GM18909 (cell line): ENCODE measurements around the gene PDYN.

ENCODE experiments used
- ATAC-seq: cut with Tn5 transposase; IDR thresholded peaks from one replicate; pipeline ENCODE4 v1.9.1; 2021; ENCODE audit warnings: mild to moderate bottlenecking; ENCODE audit not compliant: unreplicated experiment, poor library complexity

PDYN gene

GRCh38 chr20:1953621-1954020 is 40.2 kb downstream of the PDYN start:
- no peak for ATAC-seq

GRCh38 chr20:1952737-1953530 is 40.9 kb downstream of the PDYN start:
- ATAC-seq, result no peak

DNA sequence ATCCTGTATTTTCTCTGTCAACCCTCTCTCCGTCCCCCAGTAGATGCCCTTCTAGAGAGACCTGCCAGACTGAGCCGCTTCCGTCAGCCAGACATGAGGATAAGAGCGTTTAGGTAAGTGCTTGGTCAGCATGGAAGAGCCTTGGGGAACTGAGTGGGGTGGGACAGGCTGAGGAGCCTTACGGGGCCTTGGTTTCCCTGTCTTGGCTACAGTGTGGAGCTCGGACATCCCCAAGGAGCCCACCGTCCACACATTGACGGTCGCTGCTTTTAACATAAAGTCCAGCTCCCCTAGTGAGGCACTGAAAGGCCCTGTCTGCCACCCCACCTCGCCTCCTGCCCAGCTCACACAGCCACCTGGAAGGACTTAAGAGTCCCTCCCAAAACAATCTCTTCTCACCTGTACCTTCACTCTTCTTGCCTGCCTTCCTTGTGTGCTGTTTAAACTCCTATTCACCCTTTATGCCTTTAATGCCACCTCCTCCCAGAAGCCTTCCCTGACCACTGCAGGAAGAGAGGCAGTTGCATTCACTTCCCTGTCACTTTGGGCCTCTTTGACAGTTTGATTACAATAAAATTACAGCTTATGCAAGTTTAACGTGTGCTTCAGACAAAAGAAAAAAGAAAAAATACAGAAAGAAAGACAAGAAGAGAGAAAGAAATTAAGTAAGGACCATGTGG is 42.3 kb downstream of the PDYN start:
- ATAC-seq, result no peak

- no peak for ATAC-seq
Observed at GRCh38 chr20:1950836-1951235, 43.0 kb downstream of the PDYN start.

DNA sequence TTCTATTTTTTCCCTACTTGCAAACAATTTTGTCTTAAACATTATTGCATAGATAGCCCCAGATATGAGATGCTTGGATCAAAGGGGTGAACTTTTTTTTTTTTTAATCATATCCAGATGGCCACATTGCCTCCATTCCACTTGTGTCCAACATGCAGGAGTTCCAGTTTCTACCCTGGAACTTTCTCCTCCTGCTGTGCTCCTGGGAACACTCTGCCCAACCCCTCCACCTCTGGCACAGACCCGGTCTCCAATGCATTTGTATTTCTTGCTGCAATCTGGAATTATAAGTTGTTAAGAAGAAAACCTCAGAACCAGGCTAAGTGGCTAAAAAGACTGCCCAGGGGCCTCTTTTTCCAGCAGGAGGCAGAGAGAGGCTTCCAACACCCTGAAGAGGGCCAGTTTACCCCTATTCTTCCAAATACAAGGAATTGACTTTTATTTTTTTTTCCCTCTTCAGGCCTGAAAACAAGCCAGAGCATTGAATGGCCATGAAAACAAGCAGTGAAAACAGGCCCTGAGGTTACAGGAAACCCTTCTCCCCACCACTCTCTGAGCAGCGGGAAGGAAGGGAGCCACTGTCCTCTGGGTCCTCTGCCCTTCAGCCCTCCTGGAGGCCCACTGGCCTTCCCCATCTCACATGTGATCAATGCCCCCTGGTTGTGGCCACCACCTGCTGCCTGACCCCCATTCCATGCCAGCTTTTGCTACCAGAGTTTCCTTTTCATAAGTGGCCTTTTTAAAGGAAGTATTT is 44.3 kb downstream of the PDYN start:
- ATAC-seq, result no peak

DNA sequence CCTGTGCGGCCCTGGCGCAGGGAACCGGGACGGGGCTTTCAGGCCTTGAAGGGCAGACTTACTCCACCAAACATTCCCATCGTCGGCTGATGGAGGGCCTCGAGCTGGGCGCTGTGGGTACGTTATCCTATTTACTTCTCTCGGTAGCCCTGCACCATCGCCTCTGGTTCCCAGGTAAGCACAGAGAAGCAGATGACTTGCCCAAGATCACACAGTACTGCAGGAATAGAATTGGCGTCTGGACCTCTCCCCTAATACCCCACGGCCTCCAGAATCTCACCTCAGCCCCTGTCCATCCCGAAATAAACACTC is 46.4 kb downstream of the PDYN start:
- ATAC-seq, result no peak

DNA sequence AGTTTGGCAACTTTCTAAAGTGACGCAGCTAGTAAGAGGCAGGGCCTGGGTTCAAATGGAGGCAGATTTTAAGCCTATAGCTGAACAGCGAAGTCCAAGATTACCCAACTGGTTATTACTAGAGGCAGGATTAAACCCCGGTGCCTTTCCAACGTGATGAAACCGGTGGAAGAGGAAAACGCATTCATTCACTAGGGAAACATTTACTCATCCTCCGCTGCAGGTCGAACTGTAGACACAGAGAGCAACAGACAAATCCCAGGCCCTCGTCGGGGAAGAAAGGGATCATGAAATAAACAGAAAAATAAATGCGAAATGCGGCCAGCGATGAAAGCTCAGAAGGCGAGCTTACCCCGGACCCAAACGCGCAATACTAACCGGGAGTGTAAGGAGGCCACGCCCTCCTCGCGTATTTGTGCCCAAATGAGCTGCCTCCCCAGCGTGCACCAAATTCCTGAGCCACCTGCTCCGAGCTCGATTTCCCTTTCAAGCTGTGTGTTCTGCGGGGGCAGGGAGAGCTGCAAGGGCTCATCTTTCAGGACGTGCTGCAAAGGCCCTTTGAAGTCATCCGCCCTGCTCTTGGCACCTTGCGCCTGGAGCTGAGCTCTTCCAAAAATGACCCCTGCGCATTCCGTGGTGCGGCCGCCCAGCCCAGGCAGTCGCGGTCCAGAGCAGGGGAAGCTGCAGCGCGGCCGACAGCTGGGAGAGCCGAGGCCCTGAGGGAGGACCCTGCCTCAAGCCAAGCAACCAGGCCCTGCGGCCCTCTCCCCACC is 46.9 kb downstream of the PDYN start:
- no peak for ATAC-seq

GRCh38 chr20:1946442-1946761 is 47.5 kb downstream of the PDYN start:
- ATAC-seq, result no peak

GRCh38 chr20:1945660-1946059 is 48.2 kb downstream of the PDYN start:
- no peak for ATAC-seq

DNA sequence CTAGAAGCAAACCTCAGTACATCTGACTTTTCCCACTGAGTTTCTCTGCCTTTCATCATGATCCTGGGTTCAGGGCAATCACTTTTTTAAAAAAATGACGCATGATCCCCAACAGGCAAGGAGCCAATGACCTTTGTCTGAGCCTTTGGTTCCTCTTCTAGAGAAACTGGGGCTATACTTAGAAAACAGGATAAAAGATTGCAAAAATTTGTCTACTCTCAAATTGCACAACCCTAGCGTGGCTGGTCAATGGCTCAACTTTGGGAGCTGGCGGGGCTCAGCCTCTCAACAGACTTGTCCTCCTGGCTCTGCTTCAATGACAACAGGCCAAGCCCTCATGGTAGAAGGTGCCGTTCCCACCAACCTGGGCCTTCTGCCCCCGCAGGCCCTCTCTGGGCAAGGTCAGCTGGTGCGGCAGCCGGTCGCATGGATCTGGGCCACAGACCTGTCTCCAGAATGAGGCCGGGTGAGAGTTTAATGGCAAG is 48.7 kb downstream of the PDYN start:
- no peak for ATAC-seq

- no peak for ATAC-seq
Observed at GRCh38 chr20:1944345-1945091, 49.3 kb downstream of the PDYN start.

DNA sequence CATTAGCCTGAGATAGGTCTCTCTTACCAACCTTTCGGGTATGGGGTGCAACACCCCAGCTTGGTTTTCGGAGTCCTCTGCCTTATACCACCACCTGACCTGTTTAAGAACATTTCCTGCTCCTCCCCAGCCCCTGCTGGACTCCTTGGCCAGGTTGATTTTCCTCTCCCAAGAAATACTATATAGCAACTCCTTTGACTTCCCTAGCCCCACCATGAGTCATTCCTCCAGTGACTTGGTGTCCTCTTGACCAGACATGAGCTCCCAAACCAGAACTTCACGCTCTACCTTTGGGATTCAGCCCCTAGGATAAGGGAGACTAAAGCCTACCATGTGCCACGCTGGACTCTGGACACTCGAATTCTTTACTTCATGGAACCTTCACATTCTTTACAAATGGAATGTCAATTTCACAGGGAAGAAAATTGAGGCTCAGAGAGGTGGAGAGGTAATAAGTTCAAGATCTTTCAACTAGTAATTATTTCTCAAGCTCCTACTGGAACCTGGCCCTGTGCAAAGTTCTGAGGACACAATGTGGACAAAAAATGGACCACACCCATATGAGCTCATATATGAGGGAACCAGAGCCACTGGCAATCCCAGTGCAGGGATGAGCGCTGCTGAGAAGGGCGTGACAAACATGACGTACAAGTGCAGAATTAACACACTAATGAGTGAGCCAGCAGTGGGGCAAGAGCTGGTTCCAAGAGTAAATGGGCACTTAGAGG is 50.4 kb downstream of the PDYN start:
- ATAC-seq, result no peak

GRCh38 chr20:1942486-1943274 is 51.2 kb downstream of the PDYN start:
- no peak for ATAC-seq

DNA sequence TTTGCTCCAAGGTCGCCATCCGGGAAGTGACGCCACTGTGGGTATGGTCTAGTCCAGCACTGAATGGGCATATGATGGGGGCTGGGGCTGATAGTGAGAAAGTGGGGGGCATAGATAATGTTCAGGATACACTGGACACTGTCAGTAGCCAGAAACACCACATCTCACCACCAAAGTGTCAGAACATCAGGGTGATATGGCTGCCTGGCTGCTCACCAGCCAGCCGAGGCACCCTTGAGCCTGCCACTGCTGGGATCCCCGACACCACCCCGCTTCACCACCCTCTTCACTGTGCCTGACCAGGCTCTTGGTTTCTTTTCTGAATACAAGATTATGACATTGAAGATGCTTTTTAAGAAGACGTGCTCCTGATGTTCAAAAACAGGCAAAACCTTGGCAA is 51.8 kb downstream of the PDYN start:
- no peak for ATAC-seq

DNA sequence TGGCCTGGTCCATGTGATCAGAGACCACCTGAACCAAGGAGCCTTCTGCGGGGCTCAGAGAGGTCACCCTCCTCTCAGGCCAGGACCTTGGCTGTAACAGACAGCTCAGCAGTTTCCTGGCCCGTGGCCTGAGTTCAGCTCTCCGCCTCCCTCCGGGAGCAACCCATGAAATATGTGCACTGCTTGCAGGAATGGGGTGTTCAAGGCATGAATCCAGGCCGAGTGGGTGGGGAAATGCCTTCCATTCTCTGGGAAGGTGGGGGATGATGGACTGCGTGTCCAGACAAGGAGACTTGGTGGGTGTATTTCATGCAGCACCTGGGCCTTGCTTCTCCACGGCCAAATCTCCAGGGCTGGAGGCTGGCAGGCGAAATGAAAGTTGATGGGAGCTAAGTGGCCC is 52.6 kb downstream of the PDYN start:
- ATAC-seq, result no peak

GRCh38 chr20:1940581-1940980 is 53.3 kb downstream of the PDYN start:
- ATAC-seq, result no peak

DNA sequence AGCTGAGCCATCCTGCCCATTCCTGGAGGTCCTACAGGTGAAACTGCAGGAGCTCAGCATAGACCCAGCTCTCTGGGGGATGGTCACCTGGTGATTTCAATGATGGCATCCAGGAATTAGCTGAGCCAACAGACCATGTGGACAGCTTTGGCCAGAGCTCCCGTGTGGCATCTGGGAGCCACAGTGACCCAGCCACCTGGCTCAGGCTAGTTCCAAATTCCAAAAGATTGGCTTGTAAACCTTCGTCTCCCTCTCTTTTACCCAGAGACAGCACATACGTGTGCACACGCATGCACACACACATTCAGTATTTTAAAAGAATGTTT is 54.6 kb downstream of the PDYN start:
- ATAC-seq, result no peak

- no peak for ATAC-seq
Observed at GRCh38 chr20:1938464-1939269, 55.2 kb downstream of the PDYN start.
